GM19395 (cell line): Measurements from ENCODE around the gene FAM151B.
"Not testable (repeated sequence)": the region's sequence is repeated elsewhere in the genome, so short reads cannot be mapped to it uniquely, and the experiment has no call there.

Experiments
- ATAC-seq: cut with Tn5 transposase; IDR thresholded peaks from one replicate; pipeline ENCODE4 v1.9.1; 2021; ENCODE audit warnings: mild to moderate bottlenecking, moderate library complexity; ENCODE audit not compliant: unreplicated experiment

The FAM151B gene

DNA sequence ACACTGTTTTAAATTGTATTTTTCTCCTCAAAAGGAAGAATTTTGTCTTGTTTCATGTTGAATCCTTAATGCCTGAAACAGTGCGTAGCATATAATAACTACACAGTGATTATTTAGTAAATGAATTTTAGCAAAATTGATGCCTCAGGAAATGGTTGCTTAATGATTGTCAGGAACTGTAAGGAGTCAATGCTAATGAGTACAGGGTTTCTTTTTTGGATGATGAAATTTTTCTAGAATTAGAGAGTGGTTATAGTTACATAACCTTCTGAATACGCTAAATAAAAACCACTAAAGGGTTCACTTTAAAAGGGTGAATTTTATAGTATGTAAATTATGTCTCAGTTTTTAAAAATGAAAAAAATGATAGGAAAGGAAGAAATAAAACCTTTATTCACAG is 14.9 kb downstream of the FAM151B start:
- no peak for ATAC-seq

DNA sequence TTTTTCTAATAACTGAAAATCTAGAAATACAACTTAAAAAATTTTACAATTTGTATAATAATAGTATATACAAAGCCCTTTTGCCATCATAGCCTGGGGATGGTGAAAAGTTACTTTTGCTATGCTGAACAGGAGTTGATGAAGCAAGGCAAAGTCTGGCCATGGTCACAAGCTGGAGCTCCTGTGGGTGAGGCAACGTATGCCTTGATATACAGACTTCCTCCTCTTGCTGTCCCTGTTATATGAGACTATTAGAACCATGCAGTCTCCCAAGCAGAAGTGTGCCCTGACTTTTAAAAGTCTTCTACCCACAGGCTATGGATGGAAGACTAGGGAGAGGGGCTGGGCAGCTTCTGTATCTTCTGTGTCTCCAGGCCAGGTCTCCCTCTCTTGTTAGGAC is 15.7 kb downstream of the FAM151B start:
- ATAC-seq = no peak

DNA sequence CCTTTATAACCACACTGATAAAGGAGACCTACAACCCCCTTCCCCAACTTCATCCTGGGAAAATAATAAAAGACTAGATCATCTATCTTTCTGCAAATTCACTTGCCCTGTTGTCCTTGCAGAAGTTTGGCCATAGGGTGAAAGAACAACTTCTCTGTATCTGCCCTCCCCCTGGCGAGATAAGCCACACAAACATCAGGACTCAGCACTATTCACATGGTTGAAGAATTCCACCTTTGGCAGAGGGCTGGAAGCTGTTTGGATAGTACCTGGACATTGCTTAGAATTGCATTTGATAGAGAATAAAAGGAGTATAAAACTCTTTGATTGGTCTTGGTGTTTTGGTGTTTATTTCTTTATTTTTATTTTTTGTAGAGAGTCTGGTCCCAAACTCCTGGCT is 16.9 kb downstream of the FAM151B start:
- ATAC-seq = no peak

DNA sequence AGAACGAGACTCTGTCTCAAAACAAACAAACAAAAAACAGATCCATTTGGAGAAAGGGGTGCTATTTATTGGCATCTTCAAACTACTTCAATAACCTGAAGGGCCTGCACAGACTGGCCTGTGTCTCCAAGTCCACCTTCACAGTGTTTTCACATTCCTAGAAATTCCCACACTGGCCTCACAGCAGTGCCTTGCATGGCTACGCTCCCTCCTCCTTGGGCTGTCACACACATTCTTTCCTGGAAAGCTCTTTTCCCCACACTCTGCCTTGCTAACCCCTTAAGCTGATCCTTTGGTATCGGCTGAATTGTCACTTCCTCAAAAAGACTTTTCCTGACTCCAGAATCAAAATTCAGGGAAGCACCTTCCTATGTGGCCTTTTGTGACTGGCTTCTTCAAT is 19.8 kb downstream of the FAM151B start:
- ATAC-seq = no peak

DNA sequence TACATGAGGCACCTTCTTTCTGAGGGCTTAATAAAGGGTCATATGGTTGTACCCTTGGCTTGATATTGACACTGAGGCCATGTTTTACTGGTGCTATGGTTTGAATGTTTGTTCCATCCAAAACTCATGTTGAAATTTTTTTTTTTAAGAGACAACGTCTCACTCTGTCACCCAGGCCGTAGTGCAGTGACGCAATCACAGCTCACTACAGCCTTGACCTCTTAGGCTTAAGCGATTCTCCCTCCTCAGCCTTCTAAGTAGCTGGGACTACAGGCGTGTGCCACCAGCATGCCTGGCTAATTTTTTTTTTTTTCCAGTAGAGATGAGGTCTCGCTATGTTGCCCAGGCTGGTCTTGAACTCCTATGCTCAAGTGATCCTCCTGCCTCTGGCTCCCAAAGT is 20.9 kb downstream of the FAM151B start:
- ATAC-seq = no peak

DNA sequence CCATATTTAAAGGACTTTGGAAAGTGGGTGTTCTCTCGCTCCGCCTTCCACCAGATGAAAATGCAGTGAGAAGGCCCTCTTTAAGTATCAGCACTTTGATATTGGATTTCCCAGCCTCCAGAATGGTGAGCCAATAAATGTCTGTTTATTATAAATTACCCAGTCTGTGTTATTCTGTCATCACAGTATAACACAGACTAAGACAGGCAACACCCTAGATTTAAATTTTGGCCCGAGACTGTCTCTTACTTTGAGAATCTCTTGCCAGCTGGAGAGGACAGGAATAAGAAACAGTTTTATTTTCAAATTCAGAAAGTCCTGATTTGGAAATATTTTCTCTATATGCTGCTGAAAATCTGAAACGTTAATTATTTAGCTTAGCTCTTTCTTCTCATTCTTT is 21.5 kb downstream of the FAM151B start:
- no peak for ATAC-seq

DNA sequence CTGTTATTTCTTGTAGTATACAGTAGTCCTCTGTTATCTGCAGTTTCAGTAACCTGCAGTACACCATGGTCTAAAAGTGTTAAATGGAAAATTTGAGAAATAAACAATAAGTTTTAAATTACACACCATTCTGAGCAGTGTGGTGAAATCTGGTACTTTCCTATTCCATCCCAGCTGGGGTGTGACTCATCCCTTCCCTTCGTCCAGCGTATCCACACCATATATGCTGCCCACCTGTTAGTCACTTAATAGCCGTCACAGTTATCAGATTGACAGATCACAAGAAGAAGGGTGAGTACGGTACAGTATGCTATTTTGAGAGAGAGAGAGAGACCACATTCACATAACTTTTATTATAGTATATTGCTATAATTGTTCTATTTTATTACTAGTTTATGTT is 28.9 kb downstream of the FAM151B start:
- ATAC-seq = no peak

DNA sequence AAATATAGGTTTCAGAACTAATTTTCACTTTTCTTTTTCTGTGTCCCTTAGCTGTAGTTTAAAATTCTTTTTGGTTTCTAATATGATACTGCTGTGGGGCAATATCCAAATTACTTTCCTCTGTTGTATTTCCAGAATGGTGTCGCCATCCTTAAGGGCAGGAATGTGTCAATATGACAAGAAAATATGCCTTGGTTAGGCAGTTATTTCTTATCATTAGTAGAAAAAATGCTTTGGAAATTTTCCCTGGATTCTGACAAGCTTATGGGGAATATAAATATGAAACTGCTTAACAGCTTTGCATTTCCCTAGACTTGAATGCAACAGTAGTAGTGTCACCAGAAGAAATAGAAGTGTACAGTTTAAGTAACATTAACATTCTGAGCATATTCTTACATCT is 52.8 kb downstream of the FAM151B start:
- no peak for ATAC-seq

DNA sequence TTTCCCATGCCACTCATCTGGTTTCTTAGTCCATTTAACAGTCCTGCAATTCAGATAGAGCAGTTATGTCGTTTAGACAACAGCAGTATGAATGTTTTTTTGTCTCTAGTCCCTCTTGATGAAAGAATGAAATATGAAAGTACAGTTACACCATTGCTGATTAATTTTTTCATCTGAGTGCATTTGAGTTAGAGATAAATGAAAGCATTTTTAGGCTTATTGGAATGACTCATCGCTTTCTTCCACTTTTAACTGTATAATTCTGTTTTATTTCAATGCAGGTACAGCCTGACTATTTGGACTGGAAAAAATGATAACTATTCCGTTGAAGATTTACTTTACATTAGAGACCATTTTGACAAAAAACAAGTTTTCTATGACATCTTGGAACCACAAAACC is 53.5 kb downstream of the FAM151B start:
- no peak for ATAC-seq

DNA sequence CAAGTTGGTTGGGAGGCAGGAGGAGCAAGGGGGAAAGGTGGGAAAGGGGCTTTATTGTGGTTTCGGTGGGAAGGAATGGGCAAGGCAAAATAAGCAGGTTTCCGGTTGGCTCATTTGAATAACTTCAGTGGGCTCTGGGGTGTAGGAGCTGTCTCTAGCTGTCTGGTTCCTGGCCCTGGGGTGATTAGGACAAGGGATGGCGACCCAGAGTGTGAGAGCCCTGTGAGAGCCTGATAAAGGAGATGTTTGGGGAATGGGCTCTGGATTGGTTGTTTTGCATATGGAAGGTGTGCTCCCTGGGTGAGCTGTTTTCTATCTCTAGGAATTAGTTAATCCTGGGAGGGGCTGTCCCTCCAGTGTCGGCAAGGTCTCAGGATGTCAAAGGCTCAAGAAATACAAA is 66.7 kb downstream of the FAM151B start:
- ATAC-seq = no peak

DNA sequence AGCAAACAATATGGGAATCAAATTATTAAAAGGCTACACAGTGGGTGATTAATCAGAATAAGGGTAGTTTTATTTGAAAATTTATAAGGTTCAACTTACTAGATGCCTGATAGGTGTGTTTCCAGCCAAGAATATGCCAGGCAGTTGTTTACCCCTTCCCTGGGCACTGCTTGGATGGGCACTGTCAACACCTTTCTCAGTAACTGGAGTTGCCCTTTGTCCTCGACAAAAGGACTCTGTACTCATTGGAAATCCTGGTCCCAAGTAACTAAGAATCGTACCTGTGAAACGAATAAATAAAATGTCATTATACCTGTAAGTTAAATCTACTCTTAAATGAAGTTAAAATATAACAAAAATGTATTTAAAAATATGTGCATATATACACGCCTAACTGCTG is 67.2 kb downstream of the FAM151B start:
- ATAC-seq = no peak

DNA sequence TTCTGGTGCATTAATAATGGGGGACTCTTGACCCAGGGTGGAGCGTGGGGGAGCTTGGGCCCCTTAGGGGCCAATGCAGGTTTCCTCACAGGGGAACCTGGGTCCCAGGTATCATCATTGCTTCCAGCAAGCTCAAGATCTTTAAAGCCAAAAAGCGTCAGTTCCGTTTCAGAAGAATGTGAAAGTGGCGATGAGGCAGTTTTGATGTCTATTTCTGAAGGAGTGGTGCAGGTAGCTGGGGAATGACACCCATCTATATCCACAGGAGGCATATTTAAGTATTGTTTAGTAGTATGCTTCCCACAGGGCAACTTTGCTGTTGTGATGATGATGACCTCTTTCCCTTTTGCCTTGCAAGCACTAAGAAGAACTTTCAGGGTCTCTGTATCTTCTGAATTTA is 71.3 kb downstream of the FAM151B start:
- ATAC-seq = no peak

DNA sequence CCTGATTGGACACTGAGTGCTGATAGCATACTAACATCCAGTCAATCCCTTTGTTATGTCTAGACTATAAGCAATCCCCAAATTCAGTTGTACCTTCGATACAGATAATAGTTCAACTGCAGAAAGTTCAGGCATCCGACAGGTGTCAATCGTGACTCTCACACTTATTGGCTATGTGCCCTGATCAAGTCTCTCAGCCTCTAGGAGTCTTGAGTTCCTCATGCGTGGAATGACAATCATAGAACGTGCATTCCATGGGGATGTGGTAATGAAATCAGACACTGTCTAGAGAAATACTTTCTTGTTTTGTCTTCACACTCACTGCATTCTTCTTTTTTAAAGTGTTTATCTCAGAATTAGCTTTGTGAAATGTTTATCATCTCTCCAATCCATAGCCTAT is 77.4 kb downstream of the FAM151B start:
- ATAC-seq = no peak

DNA sequence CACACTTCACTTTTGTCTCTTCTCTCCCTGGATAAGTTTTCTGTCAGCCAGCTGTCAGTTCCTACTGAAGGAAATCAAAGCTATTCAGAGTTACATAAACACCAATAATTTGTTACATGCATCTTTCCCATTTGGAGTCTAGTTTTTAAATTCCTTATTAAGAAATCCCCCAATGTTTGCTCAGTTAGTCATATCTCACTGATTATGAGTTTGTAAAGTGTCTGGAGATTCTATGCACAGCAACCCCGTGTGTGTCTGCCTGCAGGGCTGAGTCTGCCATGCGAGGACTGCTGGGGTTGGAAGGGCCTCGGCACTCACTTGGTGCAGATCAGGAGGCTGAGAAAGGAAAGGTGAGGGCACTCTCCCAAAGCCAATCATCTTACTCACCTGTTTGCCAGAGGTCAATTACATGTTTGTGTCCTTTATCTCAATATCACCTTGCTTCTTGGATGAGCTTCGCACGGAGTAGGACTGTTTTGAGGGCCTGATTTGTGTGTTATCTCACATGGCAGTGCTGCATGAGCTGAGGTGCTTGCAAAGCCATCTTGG is 78.9 kb downstream of the FAM151B start:
- ATAC-seq = no peak

DNA sequence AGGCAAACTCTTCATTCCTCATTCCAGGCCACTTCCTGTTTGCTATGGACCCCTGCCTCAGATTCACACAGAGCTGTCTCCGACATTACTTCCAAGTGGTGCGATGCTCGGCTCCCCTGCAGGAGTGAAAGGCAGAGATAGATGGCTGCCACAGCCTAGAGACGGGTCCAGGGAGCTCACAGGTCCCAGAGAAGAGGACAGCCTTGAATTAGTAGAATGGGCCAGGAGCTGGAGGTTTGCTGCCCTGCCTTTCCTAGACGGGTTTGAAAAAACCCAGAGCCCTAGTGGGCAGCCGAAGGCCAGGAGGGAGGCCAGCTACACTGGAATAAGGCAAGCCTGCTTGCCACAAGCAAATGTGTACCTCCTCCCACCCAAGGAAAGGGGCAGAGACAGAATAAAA is 80.4 kb downstream of the FAM151B start:
- ATAC-seq = no peak

DNA sequence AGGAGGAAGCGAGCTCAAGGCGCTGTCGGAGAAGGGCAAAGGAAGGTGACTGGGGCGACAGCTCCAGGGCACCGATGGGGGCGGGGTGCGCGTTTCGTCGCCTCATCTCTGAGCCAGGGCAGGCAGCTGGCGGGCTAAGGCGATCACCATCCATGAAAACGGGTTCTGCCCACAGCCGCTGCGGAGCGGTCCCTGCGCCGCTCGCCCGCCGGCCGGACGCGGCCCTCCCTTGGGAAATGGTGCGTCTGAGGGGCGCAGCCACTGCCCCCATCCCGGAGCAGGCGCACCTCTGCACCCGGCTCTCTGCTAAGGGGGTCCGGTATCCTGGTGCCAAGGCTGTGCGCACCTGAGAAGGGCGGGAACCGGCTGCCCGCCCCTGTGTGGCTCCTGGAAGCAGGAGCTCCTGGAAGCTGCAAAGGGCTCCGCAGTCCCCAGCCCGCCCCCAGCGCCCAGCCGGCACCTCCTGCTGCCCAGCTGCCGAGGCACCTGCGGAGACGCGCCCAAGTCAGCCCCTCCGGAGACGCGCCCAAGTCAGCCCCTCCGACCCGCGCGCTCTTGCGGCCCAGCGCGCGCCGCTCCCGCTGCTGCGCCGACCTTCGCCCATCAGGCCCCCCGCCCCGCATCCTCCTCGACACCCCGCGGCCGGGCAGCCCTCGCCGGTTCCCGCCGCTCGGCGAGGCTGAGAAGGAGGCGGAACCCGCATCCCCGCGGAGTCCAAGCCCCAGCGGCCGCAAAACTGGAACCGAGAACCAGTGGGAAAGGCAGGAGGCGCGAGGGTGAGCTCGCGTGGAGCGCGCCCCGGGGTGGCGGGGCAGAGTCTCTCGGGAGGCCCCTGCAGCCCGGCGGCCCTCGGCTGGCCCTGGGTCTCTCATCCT is 81.4 kb downstream of the FAM151B start:
- no peak for ATAC-seq

DNA sequence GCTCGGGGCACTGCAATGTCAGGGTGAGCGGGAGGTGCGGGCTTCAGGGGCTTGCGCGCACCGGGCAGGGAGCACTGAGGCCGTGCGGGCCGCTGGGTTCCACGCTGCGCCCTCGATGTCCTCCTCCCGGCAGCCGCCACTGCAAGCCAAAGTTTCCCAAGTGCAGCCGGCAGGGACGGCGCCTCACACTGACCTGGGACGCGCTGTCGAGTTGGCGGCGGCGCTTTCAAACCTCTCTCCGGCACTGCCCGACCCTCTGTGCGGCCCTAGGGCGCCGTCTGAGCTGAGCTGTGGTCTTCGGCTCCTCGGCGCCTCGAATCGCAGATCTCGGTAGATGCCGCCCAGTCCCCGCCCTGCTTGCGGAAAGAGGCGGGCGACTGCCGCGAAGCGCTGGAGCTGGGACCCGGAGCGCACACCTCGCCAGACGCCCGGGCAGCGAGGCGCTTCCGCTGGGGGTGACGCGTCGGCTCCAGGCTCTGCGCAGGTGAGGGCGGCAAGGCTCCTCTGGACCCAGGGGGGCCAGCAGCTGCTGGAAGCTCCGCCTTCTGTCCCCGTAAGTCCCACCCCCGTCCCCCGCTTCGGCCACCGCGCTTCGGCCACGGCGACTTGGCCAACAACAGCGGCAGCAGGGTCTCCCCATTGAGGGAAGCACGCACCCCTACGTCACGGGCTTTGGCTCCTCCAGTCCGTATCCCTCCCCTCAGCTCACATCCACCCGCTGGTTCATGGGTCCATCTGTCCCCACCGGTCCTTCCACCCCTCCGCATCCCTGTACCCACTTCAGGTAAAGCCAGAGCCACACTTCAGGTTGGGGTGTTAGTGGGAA is 82.3 kb downstream of the FAM151B start, which contains the start of gene ANKRD34B:
Gene ANKRD34B (minus strand): TSS at position 320 of the 826 bp plus-strand sequence. CDS start 10,261 bp downstream, outside the sequence.
- peak; percentile 60 for ATAC-seq

DNA sequence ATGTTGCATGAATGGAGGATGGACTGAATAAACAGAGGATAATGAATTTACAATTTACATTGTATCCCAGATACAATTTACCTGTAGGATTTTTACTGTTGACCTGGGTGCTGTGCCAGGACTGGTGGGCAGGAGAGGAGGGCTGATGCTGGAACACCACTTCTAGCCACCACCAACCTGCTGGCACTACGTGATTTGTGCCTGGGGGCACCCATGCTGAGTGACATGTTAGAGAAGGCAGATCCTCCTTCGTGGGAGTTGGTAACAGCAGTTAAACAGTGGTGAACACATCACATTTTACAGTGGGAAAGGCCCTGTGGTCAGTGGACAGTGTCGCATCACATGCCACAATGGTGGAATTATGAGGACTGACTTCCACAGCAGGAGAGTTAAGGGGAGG is 85.2 kb downstream of the FAM151B start:
- no peak for ATAC-seq

DNA sequence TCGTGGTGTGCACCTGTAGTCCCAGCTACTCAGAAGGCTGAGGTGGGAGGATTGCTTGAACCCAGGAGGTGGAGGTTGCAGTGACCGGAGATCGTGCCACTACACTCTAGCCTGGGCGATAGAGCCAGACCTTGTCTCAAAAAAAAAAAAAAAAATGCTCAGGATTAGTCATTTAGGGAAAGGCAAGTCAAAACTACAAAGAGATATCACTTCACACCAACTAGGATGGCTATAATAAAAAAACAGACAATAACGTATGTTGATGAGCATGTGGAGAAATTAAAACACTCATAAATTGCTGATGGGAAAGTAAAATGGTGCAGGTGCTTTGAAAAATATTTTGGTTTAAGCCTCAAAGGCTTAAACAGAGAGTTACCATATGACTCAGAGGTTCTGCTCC is 88.5 kb downstream of the FAM151B start:
- ATAC-seq = no peak

DNA sequence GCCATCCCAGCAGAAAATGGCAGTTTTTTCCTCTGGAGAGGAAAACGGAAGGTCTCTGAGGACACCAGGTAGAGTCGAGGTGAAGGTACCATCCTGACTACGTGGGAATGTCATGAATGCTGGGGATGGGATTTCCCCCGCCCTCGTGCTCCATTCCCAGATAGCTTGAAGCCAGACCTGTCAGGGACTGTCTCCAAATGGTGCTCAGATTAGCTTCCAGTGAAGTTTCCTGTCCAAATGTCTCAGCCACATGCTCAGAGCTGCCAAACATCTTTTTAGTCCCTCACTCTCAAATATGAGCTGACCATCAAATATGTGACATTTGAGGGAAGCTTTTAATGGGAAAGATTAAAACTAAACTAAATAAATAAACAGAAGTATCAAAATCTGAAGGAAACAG is 89.8 kb downstream of the FAM151B start:
- no peak for ATAC-seq

DNA sequence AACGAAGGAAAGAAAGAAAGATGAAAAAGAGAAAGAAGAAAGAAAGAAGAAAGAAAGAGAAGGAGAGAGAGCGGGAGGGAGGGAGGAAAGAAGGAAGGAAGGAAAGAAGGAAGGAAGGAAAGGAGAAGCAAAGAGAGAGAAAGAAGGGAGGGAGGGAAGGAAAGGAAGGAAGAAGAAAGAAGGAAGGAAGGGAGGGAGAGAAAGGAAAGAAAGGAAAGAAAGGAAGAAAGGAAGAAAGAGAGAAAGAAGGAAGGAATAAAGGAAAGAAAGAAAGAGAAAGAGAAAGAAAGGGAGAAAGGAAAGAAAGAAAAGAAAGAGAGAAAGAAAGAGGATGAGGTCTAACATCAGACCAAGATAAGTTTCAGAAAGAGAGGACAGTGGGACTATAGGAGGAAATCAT is 91.2 kb downstream of the FAM151B start:
- no peak for ATAC-seq

DNA sequence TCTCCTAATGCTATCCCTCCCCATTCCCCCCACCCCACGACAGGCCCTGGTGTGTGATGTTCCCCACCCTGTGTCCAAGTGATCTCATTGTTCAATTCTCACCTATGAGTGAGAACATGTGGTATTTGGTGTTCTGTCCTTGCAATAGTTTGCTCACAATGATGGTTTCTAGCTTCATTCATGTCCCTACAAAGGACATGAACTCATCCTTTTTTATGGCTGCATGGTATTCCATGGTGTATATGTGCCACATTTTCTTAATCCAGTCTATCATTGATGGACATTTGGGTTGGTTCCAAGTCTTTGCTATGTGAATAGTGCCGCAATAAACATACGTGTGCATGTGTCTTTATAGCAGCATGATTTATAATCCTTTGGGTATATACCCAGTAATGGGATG is 92.4 kb downstream of the FAM151B start:
- not testable (repeated sequence) for ATAC-seq
